NCI-H774 (cell line): ENCODE data around the gene ESRRA.

ENCODE experiments used
- DNase-seq: peaks from one replicate; lab custom pipeline; 2025; lab: John Stamatoyannopoulos, UW

ESRRA gene

GRCh38 chr11:64333556-64333955 is 28.2 kb downstream of the ESRRA start:
- DNase-seq, result no peak

- DNase-seq, result peak; percentile 52
Measured at GRCh38 chr11:64334764-64335735, 29.7 kb downstream of the ESRRA start.

- DNase-seq, result no peak
Measured at GRCh38 chr11:64337538-64338249, 32.4 kb downstream of the ESRRA start.

GRCh38 chr11:64338716-64339115 is 33.4 kb downstream of the ESRRA start:
- no peak for DNase-seq

- no peak for DNase-seq
Measured at GRCh38 chr11:64339286-64339685, 34.0 kb downstream of the ESRRA start.

GRCh38 chr11:64339754-64340408 is 34.6 kb downstream of the ESRRA start, which contains the start of gene CCDC88B:
TSS of gene CCDC88B (plus strand) at chr11:64340204. CDS start at chr11:64340267, 63 bp downstream.
- DNase-seq, result no peak

GRCh38 chr11:64340671-64341335 is 35.5 kb downstream of the ESRRA start:
- DNase-seq, result no peak

- DNase-seq, result no peak
Measured at GRCh38 chr11:64341429-64341828, 36.1 kb downstream of the ESRRA start.

GRCh38 chr11:64341851-64342791 is 36.8 kb downstream of the ESRRA start:
- DNase-seq, result peak; percentile 85

GRCh38 chr11:64342869-64343745 is 37.8 kb downstream of the ESRRA start:
- DNase-seq, result no peak

GRCh38 chr11:64343767-64344559 is 38.6 kb downstream of the ESRRA start:
- DNase-seq, result no peak

GRCh38 chr11:64344787-64345186 is 39.5 kb downstream of the ESRRA start:
- no peak for DNase-seq

GRCh38 chr11:64347193-64347867 is 42.0 kb downstream of the ESRRA start:
- DNase-seq, result no peak

- DNase-seq, result no peak
Measured at GRCh38 chr11:64348383-64349024, 43.2 kb downstream of the ESRRA start.

- no peak for DNase-seq
Measured at GRCh38 chr11:64349025-64349387, 43.7 kb downstream of the ESRRA start.

GRCh38 chr11:64349404-64349803 is 44.1 kb downstream of the ESRRA start:
- DNase-seq, result no peak

GRCh38 chr11:64351136-64351631 is 45.9 kb downstream of the ESRRA start:
- DNase-seq, result no peak
